ENCODE measurements around the gene POLD2. TPM values are rescaled to one million over a fixed set of nuclear protein-coding genes. Genes with fewer than 3 reads are reported as not detected.

The POLD2 gene
- total RNA-seq, 1 experiment from 2014 or later, result 131 TPM

DNA sequence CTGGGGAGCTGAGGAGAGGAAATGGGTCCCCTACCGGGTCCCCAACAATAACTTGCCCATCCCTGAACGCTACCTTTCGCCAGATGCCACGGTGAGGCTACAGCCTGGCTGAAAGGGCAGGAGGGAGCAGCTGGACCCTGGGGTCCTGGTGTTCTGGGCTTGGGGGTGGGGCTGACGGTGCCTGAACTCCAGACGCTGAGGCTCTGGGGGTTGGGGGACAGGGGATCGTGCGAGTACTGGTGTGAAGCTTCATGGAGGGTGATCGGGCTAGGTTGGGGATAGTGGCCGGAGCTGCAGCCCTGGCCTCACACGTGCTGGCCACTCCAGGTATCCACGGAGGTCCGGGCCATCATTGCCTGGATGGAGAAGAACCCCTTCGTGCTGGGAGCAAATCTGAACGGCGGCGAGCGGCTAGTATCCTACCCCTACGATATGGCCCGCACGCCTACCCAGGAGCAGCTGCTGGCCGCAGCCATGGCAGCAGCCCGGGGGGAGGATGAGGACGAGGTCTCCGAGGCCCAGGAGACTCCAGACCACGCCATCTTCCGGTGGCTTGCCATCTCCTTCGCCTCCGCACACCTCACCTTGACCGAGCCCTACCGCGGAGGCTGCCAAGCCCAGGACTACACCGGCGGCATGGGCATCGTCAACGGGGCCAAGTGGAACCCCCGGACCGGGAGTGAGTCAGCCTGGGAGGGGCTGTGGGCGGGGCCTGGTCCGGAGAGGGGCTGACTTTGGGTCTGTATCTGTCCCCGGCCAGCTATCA lies 10.9 kb downstream of the POLD2 start:
- 0 out of 4 replicates have a peak, but pooled peaks cover 0 to 4% of the 10 kb centered on the region in 2 experiments for H3K4me1 Mint-ChIP-seq
- H3K79me1 ChIP-seq (ENCODE audit: insufficient read depth, low read depth, low read length, poor library complexity, severe bottlenecking), result no peaks in the 10 kb centered on the region

More for the DNA sequence above, 10.9 kb downstream of the POLD2 start:
- H3T11ph ChIP-seq (ENCODE audit: low read length), result no peak overlapping the region
- H3K56ac ChIP-seq (ENCODE audit: insufficient read length, low read depth, low read length), result no peak overlapping the region
- no peaks in the 10 kb centered on the region for H4K20me1 ChIP-seq (ENCODE audit: control insufficient read depth, insufficient read depth, insufficient read length)
- H3K4ac ChIP-seq (ENCODE audit: low read depth, low read length), result no peak overlapping the region
- H3K4me2 ChIP-seq (ENCODE audit: insufficient read depth, insufficient read length, low read length), result no peak overlapping the region
- no peaks in the 10 kb centered on the region; the same call in 1 of the 2 replicates for H3K27me3 Mint-ChIP-seq (ENCODE audit: low read depth)
- no peak overlapping the region for H2BK15ac ChIP-seq (ENCODE audit: low read depth, low read length)
- peaks cover 16 to 56% (median 52%) of the 10 kb centered on the region in 3 experiments; a peak in 6 of 7 replicates for H3K36me3 Mint-ChIP-seq (ENCODE audit: insufficient read depth in 1 of 3, low read depth in 3 of 3)
- no peak overlapping the region for H2BK20ac ChIP-seq (ENCODE audit: low read depth, low read length, poor library complexity, severe bottlenecking)
- H2BK5ac ChIP-seq (ENCODE audit: insufficient read length, low read length), result no peak overlapping the region
- no peak overlapping the region for H2BK12ac ChIP-seq (ENCODE audit: insufficient read length, low read depth, low read length)
- no peaks in the 10 kb centered on the region for H3K4me1 ChIP-seq (ENCODE audit: insufficient read depth, low read length)
- no peaks in the 10 kb centered on the region for H3K9me3 Mint-ChIP-seq
- H2AFZ ChIP-seq (ENCODE audit: low read length), result no peak overlapping the region
- no peak overlapping the region for H3K27ac Mint-ChIP-seq
- H3K9ac ChIP-seq (ENCODE audit: extremely low read depth, insufficient read length, low read length), result no peak overlapping the region
- no peak overlapping the region for H3K14ac ChIP-seq (ENCODE audit: insufficient read depth, low read length)
- no peak overlapping the region for H4K5ac ChIP-seq (ENCODE audit: insufficient read length, low read depth, low read length)
- no peaks in the 10 kb centered on the region for H3K79me2 ChIP-seq (ENCODE audit: insufficient read depth, low read length)
- H2BK120ac ChIP-seq (ENCODE audit: low read depth, low read length, poor library complexity, severe bottlenecking), result no peak overlapping the region
- H3K27ac ChIP-seq (ENCODE audit: insufficient read length, low read depth, low read length), result no peak overlapping the region
- no peak overlapping the region; a peak in 2 of 5 replicates for H3K4me3 Mint-ChIP-seq
- H3K18ac ChIP-seq (ENCODE audit: insufficient read length, low read depth, low read length), result no peak overlapping the region
- no peak for DNase-seq
- H3K23ac ChIP-seq (ENCODE audit: insufficient read length, low read depth, low read length), result no peak overlapping the region
- H3K27me3 ChIP-seq (ENCODE audit: insufficient read depth, low read length), result no peaks in the 10 kb centered on the region
- no CpG with 5 or more reads among the region's 41 CpGs for WGBS (ENCODE audit: extremely low coverage, insufficient read length, low lambda C conversion rate)
- TF ChIP-seq, protein P1, sequence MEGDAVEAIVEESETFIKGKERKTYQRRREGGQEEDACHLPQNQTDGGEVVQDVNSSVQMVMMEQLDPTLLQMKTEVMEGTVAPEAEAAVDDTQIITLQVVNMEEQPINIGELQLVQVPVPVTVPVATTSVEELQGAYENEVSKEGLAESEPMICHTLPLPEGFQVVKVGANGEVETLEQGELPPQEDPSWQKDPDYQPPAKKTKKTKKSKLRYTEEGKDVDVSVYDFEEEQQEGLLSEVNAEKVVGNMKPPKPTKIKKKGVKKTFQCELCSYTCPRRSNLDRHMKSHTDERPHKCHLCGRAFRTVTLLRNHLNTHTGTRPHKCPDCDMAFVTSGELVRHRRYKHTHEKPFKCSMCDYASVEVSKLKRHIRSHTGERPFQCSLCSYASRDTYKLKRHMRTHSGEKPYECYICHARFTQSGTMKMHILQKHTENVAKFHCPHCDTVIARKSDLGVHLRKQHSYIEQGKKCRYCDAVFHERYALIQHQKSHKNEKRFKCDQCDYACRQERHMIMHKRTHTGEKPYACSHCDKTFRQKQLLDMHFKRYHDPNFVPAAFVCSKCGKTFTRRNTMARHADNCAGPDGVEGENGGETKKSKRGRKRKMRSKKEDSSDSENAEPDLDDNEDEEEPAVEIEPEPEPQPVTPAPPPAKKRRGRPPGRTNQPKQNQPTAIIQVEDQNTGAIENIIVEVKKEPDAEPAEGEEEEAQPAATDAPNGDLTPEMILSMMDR (conservative IDR thresholded peaks at IDR 0.05), result no peak
- H2AK5ac ChIP-seq (ENCODE audit: insufficient read length, low read length), result no peak overlapping the region
- no peaks in the 10 kb centered on the region for H3K23me2 ChIP-seq (ENCODE audit: insufficient read length, low read depth, low read length, poor library complexity, severe bottlenecking)
- H4K8ac ChIP-seq (replicated peaks; ENCODE audit: insufficient read length, low read depth, low read length), result no peak overlapping the region
- H4K91ac ChIP-seq (ENCODE audit: insufficient read length, low read depth, low read length), result no peak overlapping the region
- H3K9me3 ChIP-seq (ENCODE audit: control insufficient read depth, low read depth, low read length), result no peaks in the 10 kb centered on the region
